ENCODE data around the gene APP.

The APP gene

DNA sequence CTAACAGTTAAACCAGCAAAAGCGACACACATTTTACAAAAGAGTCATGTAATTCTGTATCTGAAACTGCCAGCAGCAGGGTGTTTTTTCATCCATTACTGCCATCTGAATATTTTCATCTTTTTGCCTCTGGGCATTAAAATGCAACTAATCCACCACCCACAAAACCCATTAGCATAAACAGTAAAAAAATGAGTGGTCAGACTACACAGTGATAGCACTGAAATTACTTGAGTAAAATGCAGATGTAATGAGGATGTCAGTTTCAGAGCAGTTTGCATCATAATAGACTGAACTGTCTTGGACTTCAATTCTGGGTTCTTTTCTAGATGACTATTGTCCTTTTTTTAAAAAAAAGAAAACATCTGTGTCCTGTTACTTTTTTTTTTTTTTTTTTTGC is 303.5 kb downstream of the APP start:
- DNase-seq (ENCODE audit: low read depth): no peak
- no peak overlapping the region for H3K4me3 ChIP-seq (ENCODE audit: low read depth, low read length)

DNA sequence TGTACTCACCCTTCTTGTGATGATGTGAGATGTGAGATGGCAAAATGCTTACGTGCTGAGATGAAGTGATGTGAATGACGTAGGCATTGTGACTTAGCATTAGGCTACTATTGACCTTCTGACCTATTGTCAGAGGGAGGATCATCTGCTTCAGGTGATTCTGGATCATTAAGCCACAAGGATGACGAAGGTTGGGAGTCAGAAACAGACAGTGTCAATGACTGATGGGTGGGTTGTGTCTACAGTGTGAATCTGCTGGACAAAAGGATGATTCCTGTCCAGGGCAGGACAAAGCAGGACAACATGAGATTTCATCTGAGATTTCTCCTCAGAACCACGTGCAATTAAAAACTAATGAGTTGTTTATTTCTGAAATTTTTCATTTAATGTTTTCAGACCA is 306.8 kb downstream of the APP start:
- H3K4me3 ChIP-seq (ENCODE audit: low read depth, low read length): no peak overlapping the region
- DNase-seq (ENCODE audit: low read depth): no peak

DNA sequence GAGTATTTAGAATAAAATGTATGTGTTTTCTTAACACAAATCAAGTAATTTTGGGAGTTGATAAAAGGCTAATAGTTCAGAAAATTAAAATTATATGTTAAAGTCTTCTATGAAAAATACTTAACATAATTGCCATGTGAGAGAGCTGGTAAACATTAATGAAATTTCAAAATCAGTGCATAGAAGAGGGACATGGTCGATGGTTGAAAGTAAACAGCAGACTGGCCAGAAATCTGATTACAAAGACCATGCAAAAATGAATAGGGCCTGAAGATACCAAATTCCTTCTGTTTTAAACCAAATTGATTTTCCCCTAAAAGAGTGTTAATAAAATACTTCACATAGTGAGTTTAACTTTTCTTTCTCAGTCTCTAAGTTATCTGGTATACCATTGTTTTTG is 307.5 kb downstream of the APP start:
- no peak for DNase-seq (ENCODE audit: low read depth)
- no peak overlapping the region for H3K4me3 ChIP-seq (ENCODE audit: low read depth, low read length)

DNA sequence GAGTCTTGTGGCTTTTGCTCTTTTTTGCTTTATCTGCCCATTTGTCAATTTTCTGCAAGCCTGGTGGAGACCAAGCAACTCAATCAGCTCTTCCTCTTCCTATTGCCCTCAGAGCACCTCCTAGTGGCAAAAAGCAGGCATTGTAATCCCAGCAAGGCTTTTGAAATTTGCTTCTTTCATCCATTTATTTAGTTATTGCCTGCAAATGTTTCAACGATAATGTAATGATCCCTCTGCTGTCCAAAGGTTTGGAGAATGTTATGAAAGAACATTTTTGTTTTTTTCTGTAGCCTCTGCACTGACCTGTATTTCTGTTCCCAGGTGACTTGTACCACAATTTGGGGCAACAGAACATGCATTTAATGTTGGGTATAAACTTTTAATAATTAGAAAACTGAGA is 308.0 kb downstream of the APP start:
- H3K4me3 ChIP-seq (ENCODE audit: low read depth, low read length): no peak overlapping the region
- no peak for DNase-seq (ENCODE audit: low read depth)

DNA sequence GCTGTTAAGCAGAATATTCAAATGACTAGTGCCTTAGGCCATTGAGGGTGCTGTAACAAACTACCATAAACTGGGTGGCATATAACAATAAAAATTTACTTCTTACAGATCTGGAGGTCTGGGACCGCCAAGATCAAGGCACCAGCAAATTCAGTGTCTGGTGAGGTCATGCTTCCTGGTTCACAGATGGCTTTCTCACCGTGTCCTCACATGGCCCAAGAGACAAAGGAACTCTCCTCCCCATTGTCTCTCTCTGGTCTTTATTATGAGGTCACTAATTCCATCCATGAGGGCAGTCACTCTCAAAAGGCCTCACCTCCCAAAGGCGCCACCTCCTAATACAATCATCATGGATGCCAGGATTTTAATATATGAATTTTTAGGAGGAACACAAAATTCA is 308.5 kb downstream of the APP start:
- H3K4me3 ChIP-seq (ENCODE audit: low read depth, low read length): no peak overlapping the region
- DNase-seq (ENCODE audit: low read depth): no peak

DNA sequence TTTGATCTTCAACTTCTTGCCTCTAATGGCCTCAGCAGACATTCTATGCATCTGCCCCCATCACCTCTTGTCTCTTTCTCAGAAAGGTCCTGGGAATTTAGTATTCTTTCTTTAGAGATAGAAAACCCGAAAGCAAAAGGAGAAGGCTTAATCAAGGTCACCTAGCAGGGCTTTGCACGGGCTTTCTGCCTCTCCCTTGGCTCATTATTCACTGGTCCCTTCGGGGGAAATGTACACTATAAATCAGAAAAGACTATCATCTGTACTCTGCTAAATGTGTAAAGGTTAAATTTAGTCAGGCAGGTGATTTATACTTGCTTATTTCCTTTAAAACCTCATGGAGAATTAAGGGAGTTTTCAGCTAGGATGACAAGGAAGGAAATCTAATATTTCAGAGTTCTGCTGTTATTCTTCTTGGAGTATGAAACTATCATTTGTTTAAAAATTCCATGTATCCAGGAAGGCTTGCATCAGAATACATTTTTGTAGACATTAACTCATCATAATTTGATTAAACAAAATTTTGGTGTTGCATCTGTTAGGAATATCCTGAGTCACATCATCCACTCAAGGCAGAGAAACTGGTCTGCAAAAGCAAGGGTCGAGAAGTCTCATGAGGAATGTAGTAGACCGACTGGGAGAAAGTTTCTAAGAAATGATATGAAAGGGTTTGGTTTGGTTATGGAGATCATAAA is 311.2 kb downstream of the APP start:
- DNase-seq (ENCODE audit: low read depth): no peak
- no peak overlapping the region for H3K4me3 ChIP-seq (ENCODE audit: low read depth, low read length)

DNA sequence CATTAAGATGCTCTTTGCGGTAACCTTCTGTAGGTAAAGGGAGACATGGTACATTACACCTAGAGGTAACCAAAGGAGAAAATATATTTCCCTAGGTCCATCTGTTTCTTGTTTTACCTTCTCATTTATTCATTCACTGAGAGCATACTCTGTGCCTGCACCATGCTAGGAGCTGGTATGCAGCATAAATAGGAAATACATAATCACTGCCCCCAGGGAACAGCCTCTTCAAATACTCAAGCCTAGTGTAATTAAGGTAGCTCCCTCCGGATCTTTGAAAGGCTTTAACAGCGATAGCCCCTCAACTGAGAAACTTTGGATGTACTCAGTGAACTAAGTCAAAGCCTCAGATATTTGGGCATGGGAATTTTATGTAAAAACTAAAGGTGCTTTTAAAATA is 312.2 kb downstream of the APP start:
- H3K4me3 ChIP-seq (ENCODE audit: low read depth, low read length): no peak overlapping the region
- no peak for DNase-seq (ENCODE audit: low read depth)

DNA sequence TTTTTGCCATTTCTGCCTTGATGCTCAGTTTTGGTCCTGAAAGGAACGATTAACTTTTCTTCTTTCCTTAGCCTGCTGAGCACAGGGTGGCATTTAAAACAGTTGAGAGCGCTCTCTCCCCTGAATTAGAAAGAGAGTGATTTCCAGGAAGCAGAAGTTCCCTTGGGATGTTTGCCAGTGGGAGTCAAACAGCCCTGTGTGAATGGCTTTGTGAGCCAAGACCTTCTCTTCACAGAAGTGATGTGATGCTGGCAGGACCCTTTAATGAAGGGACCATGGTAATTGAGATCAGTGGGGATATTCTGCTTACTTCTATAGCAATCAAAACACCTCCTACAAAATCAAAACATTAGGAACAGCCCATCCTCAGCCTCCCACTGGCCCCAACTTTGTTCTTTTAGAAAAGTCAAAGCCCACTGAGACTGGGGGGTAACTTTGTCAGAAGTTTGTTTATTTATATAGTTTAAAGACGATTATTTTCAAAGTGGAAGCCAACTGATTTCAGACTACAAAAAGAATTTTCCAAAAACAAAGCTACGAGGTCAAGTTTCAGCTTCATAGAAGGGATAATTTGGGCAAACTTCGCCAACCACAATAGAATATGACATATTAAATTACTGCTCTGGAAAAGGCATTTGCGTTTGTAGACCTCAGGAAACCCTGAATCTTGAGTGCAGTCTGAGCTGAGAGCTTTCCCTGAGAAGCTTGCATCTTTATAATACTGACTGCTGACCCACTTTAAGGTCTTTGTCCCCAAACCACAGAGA is 313.1 kb downstream of the APP start:
- no peak overlapping the region for H3K4me3 ChIP-seq (ENCODE audit: low read depth, low read length)
- no peak for DNase-seq (ENCODE audit: low read depth)

DNA sequence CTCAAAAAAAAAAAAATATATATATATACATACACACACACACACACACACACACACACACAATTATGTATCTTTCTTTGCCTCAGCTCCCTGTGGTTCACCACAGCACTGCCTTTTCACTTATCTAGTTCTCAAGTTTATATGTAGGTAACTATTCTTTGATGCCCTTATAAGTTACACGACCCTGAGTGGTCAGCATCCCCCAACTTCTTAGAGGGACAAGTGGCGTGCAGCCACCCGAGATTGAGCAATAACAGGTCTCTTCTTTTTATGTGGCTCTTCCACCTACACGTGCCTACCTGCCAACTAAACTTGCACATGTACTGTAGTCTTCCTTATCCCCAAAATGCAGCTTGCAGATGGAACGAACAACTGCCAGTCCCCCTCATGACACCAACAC is 315.0 kb downstream of the APP start:
- DNase-seq (ENCODE audit: low read depth): no peak
- no peak overlapping the region for H3K4me3 ChIP-seq (ENCODE audit: low read depth, low read length)

DNA sequence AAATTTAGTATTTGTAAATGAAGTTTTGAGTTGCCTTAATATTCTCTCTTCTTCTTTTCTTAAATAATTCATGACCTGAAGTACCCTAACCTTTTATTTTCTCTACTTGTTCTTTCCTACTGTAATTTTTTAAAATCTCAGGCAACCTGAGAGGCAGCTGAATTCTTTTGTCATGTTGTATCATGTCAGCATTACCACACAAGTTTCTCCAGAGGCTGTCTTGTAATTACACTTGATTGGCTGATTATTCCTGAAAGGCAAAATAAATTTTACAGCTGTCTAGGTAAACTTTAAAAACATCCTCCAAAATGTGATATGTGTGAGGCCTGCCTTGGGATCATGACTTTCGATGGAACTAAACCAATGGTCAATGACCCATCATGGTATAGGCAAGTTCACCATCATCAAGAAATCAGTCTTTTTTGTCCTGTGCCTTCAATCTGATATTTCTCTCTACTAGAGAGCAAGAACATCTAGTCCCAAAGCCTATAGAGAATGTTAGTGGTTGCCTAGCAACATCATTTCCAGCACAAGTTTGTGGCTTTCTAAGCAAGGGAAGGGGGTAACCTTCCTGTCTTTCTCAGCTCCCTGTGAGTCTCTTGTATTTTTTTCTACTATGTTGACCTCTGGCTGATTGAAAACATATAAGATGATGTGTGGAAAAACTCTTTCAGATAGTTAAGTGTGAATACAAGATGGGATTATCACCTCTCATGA is 320.3 kb downstream of the APP start:
- DNase-seq (ENCODE audit: low read depth): no peak
- no peak overlapping the region for H3K4me3 ChIP-seq (ENCODE audit: low read depth, low read length)

DNA sequence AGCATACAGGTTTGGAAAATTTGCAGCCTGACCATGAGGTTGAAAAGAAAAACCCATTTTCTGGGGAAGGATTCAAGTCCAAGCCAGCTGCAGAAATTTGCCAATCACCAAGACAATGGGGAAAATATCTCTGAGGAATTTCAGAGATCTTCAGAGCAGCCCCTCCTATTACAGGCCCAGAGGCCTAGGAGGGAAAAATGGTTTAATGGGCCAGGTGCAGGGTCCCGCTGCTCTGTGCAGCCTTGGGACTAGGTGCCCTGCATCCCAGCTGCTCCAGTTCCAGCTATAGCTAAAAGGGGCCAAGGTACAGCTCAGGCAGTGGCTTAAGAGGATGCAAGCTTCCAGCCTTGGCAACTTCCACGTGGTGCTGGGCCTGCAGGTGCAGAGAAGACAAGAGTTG is 322.3 kb downstream of the APP start:
- no peak for DNase-seq (ENCODE audit: low read depth)
- no peak overlapping the region for H3K4me3 ChIP-seq (ENCODE audit: low read depth, low read length)

DNA sequence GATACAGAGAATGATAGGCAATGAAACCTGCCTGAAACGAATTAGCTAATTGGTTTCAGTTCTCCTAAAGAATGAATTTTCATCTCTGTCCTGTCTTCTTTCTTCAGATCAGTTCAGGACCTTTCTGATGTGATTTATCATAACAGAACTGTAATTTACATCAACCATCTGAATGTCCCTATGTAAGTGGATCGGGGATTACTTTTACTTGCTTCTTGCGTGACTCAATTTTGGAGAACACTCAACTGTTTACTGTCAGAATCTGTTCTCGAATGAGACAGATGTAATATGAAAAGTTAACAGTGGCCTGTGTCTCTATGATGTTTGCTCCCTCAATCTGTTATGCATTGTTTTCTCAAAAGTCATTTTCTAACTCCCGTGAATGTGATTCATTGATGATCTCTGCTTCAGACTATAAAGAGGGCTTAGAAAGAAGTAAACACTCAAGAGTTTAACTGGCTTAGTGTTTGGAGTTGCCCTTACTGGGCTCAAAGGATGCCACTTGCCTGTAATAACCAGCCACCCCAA is 324.8 kb downstream of the APP start:
- no peak overlapping the region for H3K4me3 ChIP-seq (ENCODE audit: low read depth, low read length)
- DNase-seq (ENCODE audit: low read depth): no peak

DNA sequence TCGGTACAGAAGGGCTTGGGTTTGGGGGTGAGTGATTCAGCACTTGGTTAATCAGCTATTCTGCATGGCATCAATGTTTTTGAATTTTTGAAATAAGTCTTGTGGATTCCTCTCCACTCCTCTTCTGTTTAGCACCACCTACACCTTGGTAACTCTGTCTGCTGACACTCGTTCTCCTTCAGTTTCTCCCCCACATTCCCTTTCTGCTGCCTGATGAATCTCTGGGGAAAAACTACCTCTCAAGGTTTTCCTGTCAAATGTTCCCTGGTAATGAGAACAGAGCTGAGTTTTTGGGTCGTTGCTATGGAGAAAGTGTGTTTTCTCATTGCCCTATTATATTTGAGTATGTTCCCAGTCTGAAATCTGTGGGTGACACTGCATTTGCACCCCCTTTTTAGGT is 327.6 kb downstream of the APP start:
- no peak overlapping the region for H3K4me3 ChIP-seq (ENCODE audit: low read depth, low read length)

DNA sequence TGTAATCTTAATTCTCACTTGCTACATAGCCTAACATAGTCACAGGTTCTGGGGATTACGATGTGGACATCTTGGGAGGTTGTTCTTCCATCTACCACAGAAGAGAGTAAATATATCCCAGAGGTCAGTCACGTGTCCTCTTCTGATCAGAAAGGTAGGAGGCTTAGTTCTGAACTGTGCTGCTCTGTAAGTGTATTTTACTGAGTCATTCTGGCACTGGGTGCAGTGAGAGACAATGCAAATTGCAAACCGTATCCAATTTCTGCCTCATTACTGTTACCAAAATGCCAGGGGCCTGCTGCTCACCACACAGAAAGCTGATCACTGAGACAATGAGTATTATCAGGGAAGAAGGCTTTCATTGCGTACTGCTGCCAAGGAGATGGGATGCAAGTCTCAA is 331.8 kb downstream of the APP start:
- DNase-seq (ENCODE audit: low read depth): no peak
- no peak overlapping the region for H3K4me3 ChIP-seq (ENCODE audit: low read depth, low read length)

More for the DNA sequence above, 327.6 kb downstream of the APP start:
- no peak for DNase-seq (ENCODE audit: low read depth)

DNA sequence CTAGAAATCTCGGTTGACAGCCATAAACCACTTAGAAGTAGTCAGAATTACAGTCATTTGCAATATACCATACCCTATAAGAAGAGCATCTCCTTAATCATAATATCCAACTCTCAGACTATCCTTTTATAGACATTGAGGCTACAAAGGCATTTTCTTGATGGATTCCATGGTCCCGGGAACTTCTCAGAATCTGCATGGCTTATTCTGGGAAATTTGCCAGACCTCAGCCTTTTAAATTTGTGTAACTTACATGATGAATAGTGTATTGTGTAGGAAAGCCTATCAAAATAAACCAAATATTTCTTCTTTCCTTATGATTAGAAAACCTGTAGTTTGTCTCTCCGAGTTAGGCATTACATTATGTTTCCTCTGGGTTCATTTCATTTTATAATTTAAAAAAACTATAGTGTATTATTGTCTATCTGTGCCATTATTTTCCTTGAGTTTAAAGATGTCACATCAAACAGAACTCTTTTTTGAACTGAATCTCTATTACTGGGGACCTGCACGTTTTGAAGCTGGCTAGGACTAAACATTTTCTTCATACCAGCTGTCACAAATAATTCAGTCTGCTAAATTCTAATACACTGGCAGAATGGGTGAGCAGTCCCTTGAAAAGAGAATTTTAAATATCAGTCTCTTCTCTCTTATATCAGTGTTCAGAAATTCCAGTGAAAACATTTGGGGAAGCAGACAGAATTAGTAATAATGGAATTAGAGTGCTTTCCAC is 332.9 kb downstream of the APP start:
- peak; percentile 77 for DNase-seq (ENCODE audit: low read depth)
- H3K4me3 ChIP-seq (ENCODE audit: low read depth, low read length): no peak overlapping the region

DNA sequence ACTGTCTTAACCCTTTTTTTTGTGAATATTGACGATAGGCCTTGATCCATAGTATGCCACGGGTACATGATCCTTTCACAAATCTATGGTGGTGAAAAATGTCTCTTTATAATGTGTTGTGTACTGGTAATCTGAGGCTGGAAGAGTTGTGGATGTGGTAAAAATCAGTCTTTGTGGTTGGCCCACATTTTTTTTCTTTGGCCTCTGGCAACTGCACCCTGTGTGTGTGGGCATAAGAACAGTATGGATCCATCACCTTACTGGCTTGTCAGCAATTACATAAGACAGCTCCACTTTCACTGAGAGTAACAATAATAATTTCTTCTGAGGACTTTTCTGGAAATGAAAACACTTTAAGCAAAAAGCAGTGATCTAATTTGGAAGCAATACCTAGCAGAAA is 334.2 kb downstream of the APP start:
- H3K4me3 ChIP-seq (ENCODE audit: low read depth, low read length): no peak overlapping the region
- peak; percentile 46 for DNase-seq (ENCODE audit: low read depth)

DNA sequence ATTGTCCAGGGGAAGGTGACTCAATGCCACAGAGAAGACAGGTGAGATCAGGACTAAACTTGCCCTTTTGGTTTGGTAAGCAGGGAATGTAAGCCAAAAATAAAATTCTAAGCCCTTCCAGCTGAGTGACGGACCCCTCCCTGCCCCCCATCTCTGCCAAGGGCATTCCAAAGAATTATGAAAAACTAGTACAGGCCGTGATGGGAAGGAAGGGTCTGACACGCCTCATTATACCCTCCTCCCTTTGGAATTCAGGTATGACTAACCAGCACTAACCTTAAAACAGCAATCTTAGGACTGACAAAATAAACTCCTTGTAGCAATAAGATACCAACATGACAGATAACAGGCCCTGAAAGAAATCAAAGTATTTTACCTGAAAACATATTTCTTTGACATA is 336.2 kb downstream of the APP start:
- H3K4me3 ChIP-seq (ENCODE audit: low read depth, low read length): no peak overlapping the region
- DNase-seq (ENCODE audit: low read depth): no peak

DNA sequence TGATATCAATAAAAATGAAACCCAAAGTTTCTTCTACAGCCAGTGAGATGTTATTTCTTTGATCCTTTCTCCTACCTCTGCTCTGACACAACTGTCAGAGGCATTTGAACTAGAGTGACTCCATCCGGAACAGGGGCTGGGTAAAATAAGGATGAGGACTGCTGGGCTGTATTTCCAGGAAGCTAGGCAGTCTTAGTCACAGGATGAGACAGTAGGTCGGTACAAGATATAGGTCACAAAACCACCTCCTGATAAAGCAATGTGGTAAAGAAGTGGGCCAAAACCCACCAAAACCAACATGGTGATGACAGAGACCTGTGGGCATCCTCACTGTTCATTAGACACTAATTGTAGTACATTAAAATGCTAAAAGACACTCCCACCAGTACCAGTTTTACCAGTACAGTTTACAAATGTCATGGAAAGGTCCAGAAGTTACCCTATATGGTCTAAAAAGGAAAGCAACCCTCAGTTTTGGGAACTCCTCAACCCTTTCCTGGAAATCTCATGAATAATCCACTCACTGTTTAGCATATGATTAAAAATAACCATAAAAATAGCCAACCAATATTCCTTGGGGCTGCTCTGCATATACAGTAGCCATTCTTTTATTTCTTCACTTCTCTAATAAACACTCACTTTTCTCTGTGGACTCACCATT is 339.1 kb downstream of the APP start:
- H3K4me3 ChIP-seq (ENCODE audit: low read depth, low read length): no peak overlapping the region
- no peak for DNase-seq (ENCODE audit: low read depth)

All from skeletal muscle cell (primary cell).